A204.1 (cell line): Measurements from ENCODE around the gene RANBP3.

Experiments
- FAIRE-seq: peaks from 2 replicates; lab custom pipeline; 2012; peaks lifted over from hg19 to GRCh38; lab: Jason Lieb, UNC

Gene RANBP3

DNA sequence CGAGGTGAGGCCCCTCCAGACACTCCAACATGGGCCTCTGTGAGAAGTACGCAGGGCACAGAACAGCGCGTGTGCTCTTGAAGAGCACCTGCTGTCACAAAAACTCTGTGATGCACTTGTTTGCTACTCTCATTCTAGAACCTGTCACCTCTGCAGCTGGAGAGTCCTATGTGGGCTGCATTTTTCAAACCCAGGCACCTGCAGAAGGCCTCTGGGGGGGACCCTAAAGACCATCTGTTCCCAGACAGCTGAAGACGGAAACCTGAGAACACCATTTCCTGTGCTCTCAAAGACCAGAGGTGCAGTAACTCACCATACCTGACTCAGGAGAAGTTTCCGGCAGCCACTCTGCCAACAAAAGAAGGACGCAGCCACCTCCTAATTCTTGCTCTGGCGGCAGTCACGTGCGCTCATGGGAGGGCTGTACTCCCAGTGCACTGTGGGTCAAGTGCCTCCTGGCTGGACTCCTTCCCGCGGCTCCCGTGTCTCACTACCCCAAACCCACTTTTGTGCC lies 28.1 kb downstream of the RANBP3 start:
- FAIRE-seq = no peak

DNA sequence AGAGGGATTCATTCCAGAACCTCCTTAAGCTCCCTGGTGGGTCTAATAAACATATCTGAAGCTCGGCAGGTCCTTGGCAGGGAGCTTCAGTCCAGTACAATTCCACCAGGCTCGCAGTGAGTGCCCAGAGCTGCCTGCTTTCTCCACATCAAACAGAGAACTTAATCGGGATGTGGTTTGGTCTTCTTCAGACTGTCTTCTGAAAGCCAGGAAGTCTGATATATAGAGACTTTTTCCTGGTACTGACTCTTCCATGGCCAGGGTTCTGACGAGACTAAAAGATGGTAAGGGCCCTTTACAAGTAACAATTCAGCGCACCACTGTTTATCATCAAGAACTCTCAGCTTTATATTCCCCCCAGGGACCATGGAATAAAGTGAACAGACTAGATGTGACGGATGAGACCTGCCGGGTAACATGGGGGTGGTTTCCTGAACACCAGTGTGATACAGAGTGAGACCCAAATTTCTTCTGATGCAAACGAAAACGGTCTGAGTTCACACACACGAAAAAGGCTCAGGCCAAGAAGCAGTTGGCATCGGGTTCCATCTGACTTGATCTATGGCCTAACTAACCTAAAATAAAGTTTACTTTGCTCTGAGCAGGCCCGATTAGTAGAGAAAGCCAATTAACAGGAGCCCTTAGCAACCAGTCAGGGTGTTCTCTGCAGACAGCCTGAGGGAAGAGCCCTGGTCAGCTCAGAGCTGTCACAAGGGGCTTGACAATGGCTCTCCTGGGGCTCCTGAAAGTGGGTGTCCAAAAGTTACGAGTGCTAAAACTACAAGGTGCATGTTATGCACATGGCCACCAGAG lies 29.0 kb downstream of the RANBP3 start:
- FAIRE-seq = no peak

DNA sequence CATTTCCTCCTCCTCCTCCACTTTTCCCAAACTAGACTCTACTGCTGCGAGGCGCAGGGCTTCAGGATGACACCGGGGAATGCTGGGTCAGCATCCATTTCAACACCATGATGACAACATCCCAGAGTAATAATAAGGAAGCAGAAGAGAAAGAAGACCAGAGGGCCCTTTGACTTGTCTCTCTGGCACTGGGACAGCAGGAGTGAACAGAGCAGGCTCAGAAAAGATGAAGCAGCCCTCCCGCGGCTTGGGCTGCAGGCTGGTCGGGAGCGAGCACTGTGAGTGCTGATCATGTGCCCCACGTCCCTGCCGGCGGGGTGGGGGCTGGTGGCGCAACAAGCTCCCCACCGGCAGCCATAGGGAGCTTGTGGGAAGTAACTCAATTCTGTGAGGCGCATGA lies 30.5 kb downstream of the RANBP3 start:
- FAIRE-seq = no peak

DNA sequence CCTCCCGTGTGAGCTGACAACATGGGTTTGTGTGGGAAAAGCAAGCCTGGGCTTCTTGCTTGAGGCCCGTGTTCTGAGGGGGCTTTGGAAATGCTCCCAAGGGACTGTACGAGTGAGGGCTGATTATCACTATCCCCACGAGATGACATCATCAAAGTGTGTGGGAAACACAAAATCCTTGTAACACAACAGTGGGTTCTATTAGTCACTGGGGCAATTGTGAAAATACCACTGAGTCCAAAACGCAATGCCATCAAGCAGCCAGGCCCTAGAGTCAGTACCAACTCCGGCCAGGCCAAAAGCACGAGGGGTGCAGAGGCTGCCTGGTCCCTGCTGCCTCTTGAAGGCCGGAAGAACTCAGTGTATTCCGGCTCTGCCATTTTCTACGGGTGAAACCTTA lies 34.3 kb downstream of the RANBP3 start:
- FAIRE-seq = no peak

DNA sequence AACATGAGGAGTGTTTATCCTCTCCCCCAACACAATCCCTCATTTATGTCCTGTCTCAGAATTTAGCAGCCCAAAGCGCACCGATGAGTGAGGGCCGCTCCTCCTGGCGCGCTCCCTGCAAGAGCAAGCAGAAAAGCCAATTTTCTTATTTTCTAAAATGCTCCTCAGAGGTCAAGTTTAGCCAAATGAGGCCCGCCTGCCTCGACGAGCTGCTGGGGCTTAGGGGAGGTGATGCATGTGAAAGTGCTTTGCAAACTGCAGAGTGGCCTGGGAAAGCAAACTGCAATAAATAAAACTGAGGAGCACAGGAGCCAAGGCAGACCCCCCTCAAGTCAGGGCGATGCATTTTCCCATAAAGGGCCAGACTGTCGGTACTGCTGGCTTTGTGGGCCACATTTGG lies 34.9 kb downstream of the RANBP3 start:
- FAIRE-seq = no peak

DNA sequence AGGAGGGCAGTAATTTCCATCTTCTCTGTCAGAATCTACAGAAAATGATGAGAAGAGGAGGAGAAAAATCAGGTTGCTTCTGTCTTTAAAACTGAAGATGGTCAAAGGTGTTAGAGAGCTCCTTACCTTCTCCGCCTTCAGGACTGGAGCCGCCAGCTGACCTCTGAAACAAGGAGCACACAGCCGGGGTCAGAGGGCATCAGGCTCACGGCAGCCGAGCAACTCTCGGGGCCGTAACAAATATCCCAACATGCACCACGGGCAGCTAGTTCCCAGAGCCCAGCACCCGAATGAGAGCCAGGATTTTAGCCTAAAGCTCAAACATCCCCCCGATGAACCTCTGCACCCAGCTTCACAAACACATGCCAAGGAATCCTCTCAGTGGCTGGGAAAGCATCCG lies 36.3 kb downstream of the RANBP3 start:
- FAIRE-seq = no peak

DNA sequence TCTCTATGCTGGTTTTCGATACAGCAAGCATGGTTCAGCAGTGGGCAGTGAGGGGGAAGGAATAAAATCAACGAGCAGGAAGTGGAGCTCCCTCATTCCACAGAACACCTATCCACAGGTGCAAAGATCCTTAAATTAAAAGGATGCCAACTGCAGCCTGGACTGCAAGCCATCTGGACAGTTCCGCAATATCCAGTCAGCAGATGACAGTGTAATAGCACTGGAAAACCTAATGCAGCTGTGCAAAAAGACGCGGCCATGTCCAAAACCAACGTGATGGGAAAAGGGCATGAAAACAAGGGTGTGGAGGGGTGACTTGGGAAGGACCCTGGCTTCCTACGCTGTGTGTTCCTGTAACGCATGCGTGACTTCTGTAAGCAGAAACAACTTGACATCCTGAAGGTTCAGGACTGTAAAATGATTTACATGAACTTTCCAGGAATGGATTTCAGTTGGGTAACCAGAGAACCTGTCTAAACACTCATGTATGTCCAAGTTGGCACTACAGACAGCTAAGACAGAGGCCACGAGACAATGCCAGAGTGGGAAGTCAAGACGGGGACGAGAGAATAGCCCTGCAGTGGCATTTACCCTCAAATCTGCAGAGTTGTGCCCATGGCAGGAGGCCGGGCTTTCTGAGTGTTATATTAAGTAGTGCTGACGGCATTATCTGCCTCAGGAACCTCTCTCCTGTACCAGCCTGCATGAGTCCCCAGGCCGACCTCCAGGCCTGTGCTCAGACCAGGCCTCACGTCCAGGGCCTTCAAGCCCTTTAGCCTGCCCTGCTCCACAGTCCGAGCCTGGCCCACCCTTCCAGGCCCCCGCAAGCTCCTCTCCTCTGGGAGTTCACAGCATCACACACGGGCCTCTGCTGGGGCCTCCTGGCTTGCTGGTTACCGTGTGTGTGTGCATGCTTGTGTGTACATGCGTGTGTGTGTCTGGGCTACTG lies 37.4 kb downstream of the RANBP3 start:
- no peak for FAIRE-seq

DNA sequence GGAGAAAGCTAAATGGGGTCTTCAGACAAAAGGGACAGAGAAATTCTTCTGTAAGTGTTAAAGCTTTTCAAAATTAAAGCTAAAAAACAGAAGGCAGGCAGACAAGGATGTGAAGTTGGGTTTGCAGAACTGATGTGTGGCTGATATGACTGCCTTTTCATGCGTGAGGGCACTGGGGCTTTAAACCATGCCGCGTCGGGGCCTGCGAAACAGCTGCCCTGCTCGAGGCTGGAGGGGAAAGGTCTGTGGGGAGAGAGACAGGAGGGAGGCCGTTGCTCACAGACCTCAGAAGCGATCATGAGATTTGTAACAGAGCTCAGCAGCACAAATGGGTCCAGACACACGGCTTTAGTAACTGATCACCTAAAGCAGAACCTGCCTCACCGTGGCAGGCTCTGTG lies 40.4 kb downstream of the RANBP3 start:
- no peak for FAIRE-seq

DNA sequence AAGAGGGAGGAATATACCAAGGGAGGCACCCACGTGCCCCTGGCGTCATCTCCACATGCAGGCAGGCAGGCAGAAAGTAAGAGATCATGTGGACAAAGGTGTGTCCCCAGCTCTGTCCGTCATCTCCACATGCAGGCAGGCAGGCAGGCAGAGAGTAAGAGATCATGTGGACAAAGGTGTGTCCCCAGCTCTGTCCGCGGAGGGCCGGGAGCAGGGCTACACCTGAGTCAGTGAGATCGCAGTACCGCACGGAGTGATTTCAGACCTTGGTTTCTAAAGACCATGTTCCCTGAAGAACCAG lies 41.7 kb downstream of the RANBP3 start:
- FAIRE-seq = no peak

DNA sequence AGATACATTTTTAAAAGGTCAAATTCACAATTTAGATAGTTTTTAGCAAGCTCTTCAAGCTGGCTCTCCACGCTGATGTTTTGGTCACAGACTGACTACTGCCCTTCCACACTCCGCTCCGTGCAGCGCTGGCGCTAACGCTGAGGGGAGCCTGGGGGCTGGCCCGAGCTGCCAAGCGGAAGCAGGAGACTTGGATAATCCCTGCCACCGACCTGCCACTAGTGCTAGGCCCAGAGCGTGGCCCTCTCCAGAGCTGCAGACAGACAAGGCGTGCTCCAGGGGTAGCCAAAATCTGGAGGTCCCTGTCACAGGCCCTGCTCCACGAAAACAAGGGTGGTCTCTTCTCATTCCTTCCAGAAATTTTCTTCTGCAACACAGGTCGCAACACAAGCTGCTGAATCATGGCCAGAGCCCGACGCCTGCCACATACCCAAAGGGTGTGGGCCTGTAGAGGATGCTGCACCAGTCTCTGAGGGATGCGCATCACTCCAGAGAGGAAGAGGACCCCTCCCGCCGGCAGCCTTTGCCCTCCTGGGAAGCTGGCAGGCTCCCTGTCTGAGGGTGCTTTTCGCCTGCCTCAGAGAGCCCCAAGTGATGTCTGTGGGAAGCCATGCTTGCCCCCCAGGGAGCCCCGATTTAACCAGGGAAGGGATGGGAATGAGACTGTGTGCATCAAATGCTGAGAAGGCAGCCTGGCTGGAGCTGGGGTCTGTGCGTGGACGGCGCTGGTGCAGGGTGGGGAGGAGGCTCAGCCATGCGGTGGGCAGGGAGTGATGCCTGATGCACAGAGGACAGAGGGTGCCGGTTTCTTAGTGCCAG lies 42.3 kb downstream of the RANBP3 start:
- FAIRE-seq = no peak

DNA sequence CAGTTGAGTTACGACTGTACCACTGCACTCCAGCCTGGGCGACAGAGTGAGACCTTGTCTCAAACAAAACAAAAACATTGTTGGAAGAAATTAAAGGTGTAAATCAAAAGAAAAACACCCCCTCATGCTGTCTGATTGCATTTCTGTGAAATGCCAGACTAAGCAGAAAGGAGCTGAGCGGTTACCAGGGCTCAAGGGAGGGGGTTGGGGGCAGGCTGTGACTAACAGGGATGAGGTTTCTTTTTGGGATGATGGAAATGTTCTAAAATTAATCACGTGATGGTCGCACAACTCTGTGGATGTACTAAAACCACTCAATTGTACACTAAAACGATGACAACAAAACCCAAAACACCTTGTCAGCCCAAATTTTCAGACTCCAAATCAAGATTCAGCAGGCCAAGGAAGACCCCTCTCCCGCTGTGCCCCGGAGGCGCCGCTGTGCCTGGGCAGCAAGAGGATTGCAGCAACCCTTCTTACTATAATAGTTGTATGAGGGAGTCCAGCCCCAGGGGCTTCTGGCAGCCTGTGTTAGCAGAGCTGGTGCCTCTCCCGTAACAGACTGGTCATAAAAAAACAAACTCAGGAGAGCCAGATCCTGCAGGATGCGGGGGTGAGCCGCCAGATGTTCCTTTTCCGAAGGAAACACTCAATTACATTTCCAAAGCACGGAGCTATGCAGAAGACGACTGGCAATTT lies 43.0 kb downstream of the RANBP3 start:
- no peak for FAIRE-seq

DNA sequence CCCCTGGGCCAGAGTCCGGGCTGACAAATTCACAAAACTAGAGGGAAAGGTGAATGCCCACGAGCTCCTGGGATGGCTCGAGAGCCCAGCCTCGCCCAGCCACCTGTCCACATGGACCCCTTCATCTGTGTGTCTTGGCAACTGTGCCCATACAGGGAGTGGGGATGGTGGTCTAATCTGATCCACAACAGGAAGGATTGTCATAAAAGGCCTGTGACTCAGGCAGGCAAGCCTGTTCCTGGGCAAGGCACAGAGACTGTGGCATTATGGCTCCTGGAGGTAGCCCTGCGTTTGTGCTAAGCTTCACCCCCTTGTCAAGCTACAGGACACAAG lies 43.9 kb downstream of the RANBP3 start:
- no peak for FAIRE-seq

DNA sequence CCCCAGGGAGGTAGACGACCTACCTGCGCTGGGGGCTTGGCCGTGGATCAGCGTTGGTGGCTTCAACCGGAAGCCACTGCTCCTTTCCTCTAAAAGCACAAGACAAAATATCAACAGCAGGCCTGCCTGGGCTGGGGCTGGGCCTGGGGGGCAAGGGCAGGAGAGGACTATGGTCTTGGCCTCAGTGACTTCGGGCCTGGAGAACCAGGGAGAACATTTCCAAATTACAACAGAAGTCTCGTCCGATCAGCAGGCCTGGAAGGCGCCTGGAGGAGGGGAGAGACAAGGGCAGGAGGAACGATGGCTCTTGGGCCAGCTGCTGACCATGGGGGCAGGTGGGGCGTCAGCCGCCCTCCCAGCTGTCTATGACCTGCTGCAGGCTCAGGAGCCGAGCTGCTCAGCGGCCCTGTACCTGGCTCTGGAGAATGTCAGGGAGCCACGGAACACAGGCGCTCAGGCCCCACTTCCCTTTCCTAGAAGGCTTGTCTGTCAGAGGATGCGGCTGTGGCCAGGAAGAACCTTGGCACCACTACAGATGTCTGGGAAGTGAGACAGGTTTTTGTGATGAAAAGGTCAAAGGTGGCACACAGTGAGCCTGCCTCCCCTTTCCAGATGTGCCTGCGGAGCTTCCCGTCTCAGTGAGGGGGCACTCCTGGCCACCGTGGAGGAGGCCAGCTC lies 44.4 kb downstream of the RANBP3 start:
- no peak for FAIRE-seq

DNA sequence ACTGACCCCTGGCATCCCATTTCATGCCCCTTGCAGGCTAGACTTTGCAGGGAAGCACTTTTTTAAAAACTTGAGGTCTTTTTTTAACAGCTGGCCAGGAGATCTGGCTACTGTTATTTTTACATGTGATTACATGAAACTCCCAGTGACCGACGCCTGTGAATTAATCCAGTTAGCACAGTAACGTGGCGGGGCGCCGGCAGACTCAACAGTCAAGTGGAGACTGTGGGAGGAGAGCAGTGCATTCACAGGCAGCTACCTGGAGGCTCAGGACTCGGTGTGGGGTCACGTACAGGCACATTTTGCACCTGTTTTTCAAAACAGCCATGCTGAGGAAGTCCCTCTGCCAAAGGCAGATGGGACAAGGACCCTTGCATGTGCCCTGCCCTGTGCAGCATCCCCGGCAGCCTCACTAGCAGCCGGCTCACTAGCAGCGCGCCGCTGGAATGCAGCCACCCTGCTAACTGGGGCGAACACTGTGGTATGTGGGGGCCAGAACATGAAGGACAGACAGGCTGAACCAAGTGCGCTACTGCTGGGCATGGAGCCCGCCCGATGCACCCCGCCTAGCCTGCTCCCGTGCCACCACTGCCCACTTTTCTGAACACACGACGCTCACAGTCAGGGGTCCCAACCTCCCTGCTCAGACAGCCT lies 45.2 kb downstream of the RANBP3 start:
- FAIRE-seq = no peak

DNA sequence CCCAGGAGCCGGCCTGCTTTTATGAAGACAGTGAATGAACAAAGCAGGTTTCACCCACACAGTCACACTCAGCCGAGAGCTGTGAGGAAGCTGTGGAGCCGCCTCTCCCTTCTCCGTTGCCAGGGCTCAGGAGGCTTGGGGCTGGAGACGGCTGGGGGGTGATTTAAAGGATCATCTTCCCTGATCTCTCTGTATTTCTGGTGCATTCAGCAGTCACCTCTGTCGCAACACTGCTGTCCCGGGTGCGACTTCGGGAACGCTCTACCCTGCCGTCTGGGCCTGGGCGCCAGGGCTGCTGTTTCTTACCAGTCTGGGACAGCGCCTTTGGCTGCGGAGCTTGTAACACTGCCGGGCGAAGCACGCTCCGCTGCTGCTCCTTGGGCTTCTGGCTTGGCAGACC lies 45.8 kb downstream of the RANBP3 start:
- FAIRE-seq = no peak

DNA sequence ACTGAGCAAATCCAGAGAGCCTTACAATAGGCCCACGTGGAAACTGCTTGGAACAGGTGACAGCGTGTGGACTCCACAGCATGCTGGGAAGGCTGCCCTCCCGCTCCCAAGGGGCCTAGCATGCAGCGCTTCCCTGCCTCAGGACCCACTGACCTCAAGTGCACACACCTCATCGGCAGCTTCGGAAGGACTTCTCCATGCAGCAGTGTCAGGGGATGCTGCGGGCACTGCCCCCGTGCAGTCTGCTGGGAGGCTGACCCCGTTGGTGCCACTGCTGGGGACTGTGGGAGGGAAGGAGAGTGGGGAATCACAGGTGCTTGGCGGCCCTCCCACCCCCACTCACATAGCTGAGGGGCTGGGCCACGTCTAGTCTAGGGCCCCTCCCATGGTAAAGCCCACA lies 46.7 kb downstream of the RANBP3 start:
- no peak for FAIRE-seq

DNA sequence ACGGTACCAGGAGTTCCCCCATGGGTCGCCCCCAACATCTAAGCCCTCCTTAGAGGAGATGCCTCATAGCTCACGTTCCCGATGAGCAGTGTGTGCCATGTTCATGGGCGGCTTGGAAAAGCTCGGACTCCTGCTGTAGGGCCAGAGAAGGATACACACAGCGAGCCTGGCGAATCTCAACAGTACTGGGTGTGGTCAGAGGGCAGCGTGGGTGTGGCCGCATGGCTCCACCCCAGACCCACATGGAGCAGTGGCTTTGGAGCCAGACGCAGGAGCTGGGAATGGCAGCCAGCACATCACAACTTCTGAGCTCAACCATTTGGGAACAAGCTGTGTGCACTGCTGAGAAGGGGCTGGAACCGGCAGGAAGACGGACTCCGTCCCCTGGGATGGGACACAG lies 48.3 kb downstream of the RANBP3 start:
- no peak for FAIRE-seq

DNA sequence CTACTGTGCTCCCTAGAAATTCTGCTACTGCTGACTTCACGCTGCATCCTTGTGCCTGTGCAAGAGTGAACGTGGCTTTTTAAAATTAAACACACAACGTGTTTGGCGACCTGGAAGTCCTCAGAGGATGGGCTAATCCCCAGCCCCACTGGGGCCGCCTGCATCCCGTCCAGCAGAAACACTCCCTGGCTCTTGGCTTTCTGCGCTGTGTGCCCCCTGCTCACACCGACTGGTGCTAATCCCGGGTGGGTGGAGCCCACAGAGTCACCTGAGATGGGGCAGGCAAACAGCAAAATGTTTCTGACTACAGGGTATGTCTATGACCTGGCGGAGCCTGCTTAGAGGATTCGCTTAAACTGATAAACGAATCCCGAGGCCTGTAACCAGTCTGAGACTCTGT lies 48.8 kb downstream of the RANBP3 start:
- FAIRE-seq = no peak

DNA sequence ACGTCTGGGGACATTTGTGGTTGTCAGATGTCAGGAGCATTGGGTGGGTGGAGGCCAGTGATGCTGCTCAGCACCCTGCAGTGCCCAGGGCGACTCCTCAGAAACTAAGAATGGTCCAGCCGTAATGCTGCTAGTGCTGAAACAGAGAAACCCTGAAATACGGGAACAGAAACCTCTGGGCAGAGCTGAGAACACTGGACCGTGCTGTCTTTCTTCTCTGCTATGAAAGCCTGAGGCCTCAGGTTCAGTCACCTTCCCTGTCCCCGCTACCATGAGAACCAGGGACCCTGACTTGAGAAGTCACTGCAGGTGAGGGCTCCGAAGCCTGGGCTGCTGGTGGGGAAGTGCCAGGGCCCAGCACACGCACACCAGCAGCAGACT lies 50.5 kb downstream of the RANBP3 start:
- FAIRE-seq = no peak

DNA sequence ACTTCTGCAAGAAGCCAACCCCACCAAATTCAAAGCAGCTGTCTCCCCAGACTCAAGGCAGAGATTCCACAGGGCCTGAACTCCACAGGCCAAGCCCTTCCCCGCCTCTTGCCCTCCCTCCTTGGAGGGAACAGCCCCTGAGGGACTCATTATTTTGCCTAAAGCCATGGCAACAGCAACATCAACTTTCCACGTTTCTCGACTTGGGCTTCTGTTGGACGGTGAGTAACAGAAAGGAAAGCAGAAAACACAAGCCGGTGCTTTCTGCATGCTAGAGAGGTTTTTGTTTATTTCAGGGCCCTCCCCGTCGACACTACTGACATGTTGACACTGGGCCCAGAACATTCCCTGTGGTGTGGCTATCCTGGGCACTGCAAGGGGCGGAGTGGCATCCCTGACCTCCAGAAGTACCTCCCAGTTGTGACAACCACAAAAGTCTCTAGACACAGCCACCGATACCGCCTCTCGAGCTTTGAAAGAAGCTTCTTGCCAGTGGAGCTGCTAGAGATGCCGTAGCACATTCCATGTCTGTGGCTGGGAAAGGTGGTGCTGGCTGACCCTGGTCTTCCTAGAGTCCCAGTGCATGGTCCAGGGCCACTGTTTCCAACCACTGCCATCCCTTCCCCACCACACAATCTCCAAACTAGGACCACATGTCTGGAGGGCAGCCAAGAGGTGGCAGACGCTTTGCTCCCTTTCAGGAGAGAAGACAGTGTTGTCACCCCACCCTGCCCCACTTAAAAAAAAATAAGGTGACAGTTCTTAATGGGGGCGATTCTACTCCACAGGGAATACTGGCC lies 51.1 kb downstream of the RANBP3 start:
- FAIRE-seq = no peak
